SIG-M5 treated with dmso at 0.1 percent for 504 hours (cell line): ENCODE data around the gene TRIO.

Experiments used
- DNase-seq: peaks from one replicate; lab custom pipeline; 2025; ENCODE audit not compliant: unreplicated experiment; lab: John Stamatoyannopoulos, UW

TRIO gene

GRCh38 chr5:14145435-14146334 lies 2.5 kb downstream of the TRIO start:
- no peak for DNase-seq

GRCh38 chr5:14146725-14147124 lies 3.6 kb downstream of the TRIO start:
- DNase-seq = no peak

GRCh38 chr5:14147210-14147609 lies 4.1 kb downstream of the TRIO start:
- DNase-seq = no peak

- DNase-seq = no peak
These were observed 5.3 kb downstream of the TRIO start for GRCh38 chr5:14148483-14148882.

- no peak for DNase-seq
These were observed 5.9 kb downstream of the TRIO start for GRCh38 chr5:14148890-14149671.

- no peak for DNase-seq
These were observed 6.6 kb downstream of the TRIO start for GRCh38 chr5:14149672-14150274.

GRCh38 chr5:14151416-14151815 lies 8.3 kb downstream of the TRIO start:
- no peak for DNase-seq

- no peak for DNase-seq
These were observed 10.1 kb downstream of the TRIO start for GRCh38 chr5:14153071-14153864.

- DNase-seq = no peak
These were observed 11.0 kb downstream of the TRIO start for GRCh38 chr5:14153932-14154731.

- no peak for DNase-seq
These were observed 11.9 kb downstream of the TRIO start for GRCh38 chr5:14155075-14155474.

GRCh38 chr5:14155739-14156138 lies 12.6 kb downstream of the TRIO start:
- no peak for DNase-seq

- no peak for DNase-seq
These were observed 13.1 kb downstream of the TRIO start for GRCh38 chr5:14156290-14156649.

GRCh38 chr5:14156650-14157492 lies 13.7 kb downstream of the TRIO start:
- DNase-seq = peak; percentile 11

GRCh38 chr5:14157493-14157782 lies 14.3 kb downstream of the TRIO start:
- DNase-seq = no peak

GRCh38 chr5:14158890-14159666 lies 15.9 kb downstream of the TRIO start:
- DNase-seq = no peak

- no peak for DNase-seq
These were observed 18.8 kb downstream of the TRIO start for GRCh38 chr5:14161825-14162556.

GRCh38 chr5:14164164-14165163 lies 21.3 kb downstream of the TRIO start:
- no peak for DNase-seq
